Neuronal stem cell (in vitro differentiated cells): ENCODE data around the gene KCNH2.

Source experiments
- DNase-seq: peaks from one replicate; pipeline ENCODE4 v3.0.0-alpha.2; 2013; ENCODE audit warnings: low spot score
- H2AFZ ChIP-seq: one replicate; pipeline ENCODE4 v1.6.1; 2013; ENCODE audit warnings: mild to moderate bottlenecking, low read length, inconsistent platforms
- H2AK5ac ChIP-seq: 2 replicates; pipeline ENCODE4 v1.6.1; 2013; ENCODE audit warnings: low read depth, mild to moderate bottlenecking, inconsistent platforms, low read length, moderate library complexity, mixed read lengths
- H2BK120ac ChIP-seq: 2 replicates; pipeline ENCODE4 v1.6.1; 2013; ENCODE audit warnings: low read depth, mild to moderate bottlenecking, inconsistent platforms, low read length, moderate library complexity, mixed read lengths
- H2BK12ac ChIP-seq: one replicate; pipeline ENCODE4 v1.6.1; 2013; ENCODE audit warnings: low read length, inconsistent platforms
- H2BK15ac ChIP-seq: 2 replicates; pipeline ENCODE4 v1.6.1; 2013; ENCODE audit warnings: mild to moderate bottlenecking, low read length, inconsistent platforms, mixed read lengths
- H2BK5ac ChIP-seq: one replicate; pipeline ENCODE4 v1.6.1; 2013; ENCODE audit warnings: inconsistent platforms, mild to moderate bottlenecking, low read length, moderate library complexity
- H3K14ac ChIP-seq: one replicate; pipeline ENCODE4 v1.6.1; 2013; ENCODE audit warnings: low read length, inconsistent platforms
- H3K18ac ChIP-seq: 2 replicates; pipeline ENCODE4 v1.6.1; 2013; ENCODE audit warnings: low read length, inconsistent platforms
- H3K23ac ChIP-seq: 2 replicates; pipeline ENCODE4 v1.6.1; 2013; ENCODE audit warnings: low read depth, mild to moderate bottlenecking, mixed read lengths, low read length, inconsistent platforms; ENCODE audit not compliant: poor library complexity
- H3K27ac ChIP-seq: replicated peaks from 3 replicates; pipeline ENCODE4 v1.5.1; 2013; ENCODE audit warnings: low read length, inconsistent platforms
- H3K27me3 ChIP-seq, 3 experiments: 2 replicates each; pipeline ENCODE4 v1.6.1; 2013; ENCODE audit warnings: low read length in 3 of 3, mild to moderate bottlenecking in 2 of 3, inconsistent platforms in 1 of 3, low read depth in 1 of 3, mixed read lengths in 1 of 3, moderate library complexity in 1 of 3; ENCODE audit not compliant: control insufficient read depth in 3 of 3, insufficient read depth in 3 of 3
- H3K36me3 ChIP-seq, 2 donors: replicated peaks in 1 of 2; 2 replicates each; pipeline ENCODE4 v1.6.1; 2013; ENCODE audit warnings: low read length in 2 of 2; ENCODE audit not compliant: control insufficient read depth in 2 of 2, insufficient read depth in 2 of 2
- H3K4ac ChIP-seq: 2 replicates; pipeline ENCODE4 v1.6.1; 2013; ENCODE audit warnings: inconsistent platforms, mild to moderate bottlenecking, low read length, moderate library complexity
- H3K4me1 ChIP-seq, 2 donors: 1 replicate in 1 of 2; 2 replicates in 1 of 2; pipeline ENCODE4 v1.6.1; 2013; ENCODE audit warnings: low read length in 2 of 2, low read depth in 1 of 2; ENCODE audit not compliant: control insufficient read depth in 2 of 2, insufficient read depth in 1 of 2
- H3K4me2 ChIP-seq: one replicate; pipeline ENCODE4 v1.6.1; 2013; ENCODE audit warnings: mild to moderate bottlenecking, low read length, inconsistent platforms; ENCODE audit not compliant: insufficient read depth, poor library complexity, severe bottlenecking
- H3K4me3 ChIP-seq, 2 donors: 2 replicates each; pipeline ENCODE4 v1.5.1; 2013; ENCODE audit warnings: low read length in 2 of 2, mild to moderate bottlenecking in 2 of 2, inconsistent platforms in 1 of 2, moderate library complexity in 1 of 2
- H3K79me1 ChIP-seq: one replicate; pipeline ENCODE4 v1.6.1; 2013; ENCODE audit warnings: low read depth, mild to moderate bottlenecking, inconsistent platforms, low read length, moderate library complexity
- H3K9ac ChIP-seq: one replicate; pipeline ENCODE4 v1.6.1; 2013; ENCODE audit warnings: mild to moderate bottlenecking, low read depth, low read length, inconsistent platforms; ENCODE audit not compliant: poor library complexity
- H3K9me3 ChIP-seq, 2 donors: replicated peaks in 1 of 2; 2 replicates each; pipeline versions ENCODE3 to v1.6.1; 2013; ENCODE audit warnings: low read length in 2 of 2, mild to moderate bottlenecking in 2 of 2, inconsistent platforms in 1 of 2, low read depth in 1 of 2, mixed read lengths in 1 of 2, moderate library complexity in 1 of 2; ENCODE audit not compliant: control insufficient read depth in 2 of 2, insufficient read depth in 1 of 2
- H4K8ac ChIP-seq: one replicate; pipeline ENCODE4 v1.6.1; 2013; ENCODE audit warnings: low read depth, mild to moderate bottlenecking, inconsistent platforms, low read length, moderate library complexity
- H4K91ac ChIP-seq: one replicate; pipeline ENCODE4 v1.6.1; 2013; ENCODE audit warnings: low read length, low read depth, mild to moderate bottlenecking, inconsistent platforms; ENCODE audit not compliant: poor library complexity
- WGBS, 2 donors: extraction: QIAGEN DNeasy Blood & Tissue Kit; methylation state at CpG; one replicate each; pipeline ENCODE4 v1.1.7; 2013; ENCODE audit warnings: missing lambda C conversion rate in 2 of 2, mixed read lengths in 1 of 2; ENCODE audit not compliant: insufficient read length in 2 of 2, insufficient replicate concordance in 1 of 2; ENCODE audit errors: extremely low coverage in 2 of 2; 5-methylcytosine and 5-hydroxymethylcytosine counted together

The KCNH2 gene

GRCh38 chr7:150968056-150968733 lies 9.9 kb downstream of the KCNH2 start:
- Histone ChIP-seq H3K79me1 (no peaks in the 10 kb centered on the region), H3K4me2 (no peak overlapping the region), H2AFZ (no peak overlapping the region), H3K27me3 (no peaks in the 10 kb centered on the region), H3K36me3 (no peaks in the 10 kb centered on the region), H2BK120ac (no peak overlapping the region), H4K8ac (no peak overlapping the region), H2AK5ac (peak overlapping the region; percentile 90), H2BK12ac (no peak overlapping the region), H3K14ac (no peak overlapping the region), H3K27ac (no peak overlapping the region), H3K4me1 (peaks cover 36% of the 10 kb centered on the region in 2 donors), H3K9ac (no peak overlapping the region), H3K23ac (no peak overlapping the region), H2BK15ac (no peak overlapping the region), H2BK5ac (no peak overlapping the region), H4K91ac (no peak overlapping the region), H3K4me3 (no peak overlapping the region), H3K18ac (no peak overlapping the region), H3K9me3 (no peaks in the 10 kb centered on the region), H3K4ac (no peak overlapping the region)
- DNase-seq: no peak
- WGBS, 2 donors: no CpG with 5 or more reads among the region's 15 CpGs

DNA sequence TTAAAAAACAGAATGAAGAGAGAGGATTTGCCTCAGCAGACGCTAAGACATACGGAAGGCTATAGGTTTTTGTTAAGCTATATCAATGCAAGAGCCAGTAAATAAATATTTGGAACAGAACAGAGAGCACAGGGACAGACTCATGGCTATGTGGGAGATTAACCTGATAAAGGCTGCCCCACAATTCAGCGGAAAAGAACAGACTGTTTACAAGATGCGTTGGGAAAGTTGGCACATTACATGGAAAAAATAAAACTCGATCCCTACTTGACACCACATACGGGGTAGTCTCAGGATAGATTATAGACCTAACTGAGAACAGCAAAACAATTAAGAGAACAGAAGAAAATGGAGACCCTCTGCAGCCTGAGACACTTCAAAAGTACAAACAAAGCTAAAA lies 10.8 kb downstream of the KCNH2 start:
- no peak overlapping the region for H2BK120ac ChIP-seq
- H2AK5ac ChIP-seq: no peak overlapping the region
- no peak overlapping the region for H3K27ac ChIP-seq
- no peak overlapping the region for H3K18ac ChIP-seq
- H3K36me3 ChIP-seq: no peaks in the 10 kb centered on the region
- no peak overlapping the region for H3K14ac ChIP-seq
- H2BK15ac ChIP-seq: no peak overlapping the region
- no peak overlapping the region for H3K4me2 ChIP-seq
- WGBS, 2 donors: no CpG with 5 or more reads among the region's 6 CpGs
- no peaks in the 10 kb centered on the region for H3K79me1 ChIP-seq
- no peak overlapping the region for H2BK5ac ChIP-seq
- H3K9me3 ChIP-seq: no peaks in the 10 kb centered on the region
- no peak overlapping the region for H3K4ac ChIP-seq
- no peak overlapping the region for H2BK12ac ChIP-seq
- H2AFZ ChIP-seq: no peak overlapping the region
- no peak overlapping the region for H3K23ac ChIP-seq
- no peaks in the 10 kb centered on the region for H3K27me3 ChIP-seq
- peaks cover 39 to 41% of the 10 kb centered on the region in 2 donors for H3K4me1 ChIP-seq
- H3K9ac ChIP-seq: no peak overlapping the region
- H4K8ac ChIP-seq: no peak overlapping the region
- DNase-seq: no peak
- H4K91ac ChIP-seq: no peak overlapping the region
- no peak overlapping the region for H3K4me3 ChIP-seq

DNA sequence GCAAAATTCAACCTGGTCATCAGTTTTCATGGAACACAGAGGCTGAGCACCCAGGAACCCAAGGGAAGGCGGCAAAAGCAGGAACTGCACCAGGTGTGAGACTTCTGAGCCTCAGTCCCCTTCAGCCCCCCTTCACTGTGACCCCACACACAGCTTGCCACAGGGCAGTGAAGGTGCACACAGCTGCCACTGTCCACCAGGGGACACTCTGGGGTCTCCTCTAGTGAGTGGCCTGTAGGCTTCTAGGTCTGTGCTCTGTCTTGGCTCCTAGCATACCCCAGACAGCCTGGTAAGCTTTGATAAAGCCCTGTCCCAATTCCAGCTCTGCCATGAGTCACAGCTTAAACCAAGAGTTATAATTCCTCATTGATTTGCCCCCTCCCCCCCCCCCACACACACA lies 12.1 kb downstream of the KCNH2 start:
- H2BK12ac ChIP-seq: no peak overlapping the region
- no peak overlapping the region for H3K18ac ChIP-seq
- no peak overlapping the region for H4K91ac ChIP-seq
- H4K8ac ChIP-seq: no peak overlapping the region
- peaks cover 25 to 36% of the 10 kb centered on the region in 2 donors for H3K4me1 ChIP-seq
- no peak overlapping the region for H3K4me3 ChIP-seq
- no peaks in the 10 kb centered on the region for H3K9me3 ChIP-seq
- no peak overlapping the region for H3K4ac ChIP-seq
- H3K27me3 ChIP-seq: no peaks in the 10 kb centered on the region
- no CpG with 5 or more reads among the region's 1 CpG for WGBS, 2 donors
- no peak overlapping the region for H3K9ac ChIP-seq
- no peak overlapping the region for H3K23ac ChIP-seq
- no peaks in the 10 kb centered on the region for H3K36me3 ChIP-seq
- no peak overlapping the region for H2BK5ac ChIP-seq
- no peak overlapping the region for H3K4me2 ChIP-seq
- no peak overlapping the region for H2AK5ac ChIP-seq
- H3K27ac ChIP-seq: no peak overlapping the region
- H3K79me1 ChIP-seq: no peaks in the 10 kb centered on the region
- H2AFZ ChIP-seq: no peak overlapping the region
- no peak overlapping the region for H3K14ac ChIP-seq
- no peak overlapping the region for H2BK15ac ChIP-seq
- no peak overlapping the region for H2BK120ac ChIP-seq
- no peak for DNase-seq

GRCh38 chr7:150965273-150965830 lies 12.8 kb downstream of the KCNH2 start:
- no peaks in the 10 kb centered on the region for H3K9me3 ChIP-seq
- no peak overlapping the region for H3K27ac ChIP-seq
- no peak overlapping the region for H3K4me2 ChIP-seq
- no peaks in the 10 kb centered on the region for H3K27me3 ChIP-seq
- H2BK12ac ChIP-seq: no peak overlapping the region
- no peak overlapping the region for H2BK15ac ChIP-seq
- WGBS, 2 donors: no CpG with 5 or more reads among the region's 16 CpGs
- H4K8ac ChIP-seq: no peak overlapping the region
- H3K23ac ChIP-seq: no peak overlapping the region
- H3K18ac ChIP-seq: no peak overlapping the region
- no peaks in the 10 kb centered on the region for H3K36me3 ChIP-seq
- H3K9ac ChIP-seq: no peak overlapping the region
- H2AK5ac ChIP-seq: peak overlapping the region; percentile 0
- no peak overlapping the region for H4K91ac ChIP-seq
- no peak overlapping the region for H2AFZ ChIP-seq
- DNase-seq: no peak
- no peak overlapping the region for H3K4ac ChIP-seq
- no peak overlapping the region for H3K4me3 ChIP-seq
- H3K4me1 ChIP-seq: peaks cover 19 to 30% of the 10 kb centered on the region in 2 donors
- no peak overlapping the region for H2BK120ac ChIP-seq
- no peaks in the 10 kb centered on the region for H3K79me1 ChIP-seq
- H3K14ac ChIP-seq: no peak overlapping the region
- H2BK5ac ChIP-seq: no peak overlapping the region
